Endothelial cell of umbilical vein (primary cell): ENCODE results near the gene PVR. TPM values are rescaled to one million over a fixed set of nuclear protein-coding genes. Genes with fewer than 3 reads are reported as not detected.

Experiments used
- BruUV-seq: library from RNA; stranded (reverse); fragments of 400-500 nt; replicated peaks from 2 replicates; lab custom pipeline; 2021; lab: Mats Ljungman, UMichigan
- CTCF ChIA-PET: fragments of 300-600, 350-600 bp; sonication (Branson Sonifier 250); formaldehyde crosslinking; loops from one replicate; lab custom pipeline; 2021; ENCODE audit warnings: antibody characterized with exemption, inconsistent platforms; lab: Charles Lee
- POLR2A ChIA-PET: fragments of 300-600, 350-600 bp; sonication (Branson Sonifier 250); formaldehyde crosslinking; loops from one replicate; lab custom pipeline; 2021; ENCODE audit warnings: antibody characterized with exemption, inconsistent platforms; lab: Charles Lee
- DNase-seq: peaks from one replicate; pipeline ENCODE4 v3.0.0-alpha.2; 2011; ENCODE audit warnings: low read depth, low spot score
- FAIRE-seq: peaks from 2 replicates; lab custom pipeline; 2011; peaks lifted over from hg19 to GRCh38; lab: Jason Lieb, UNC
- H2AFZ ChIP-seq: 2 replicates; pipeline ENCODE4 v1.6.0; 2012; ENCODE audit warnings: low read depth, low read length, control low read depth, inconsistent platforms
- H3K27ac ChIP-seq: 2 replicates; pipeline ENCODE4 v1.5.1; 2011; ENCODE audit warnings: low read depth, mild to moderate bottlenecking, control low read depth, low read length, moderate library complexity; ENCODE audit not compliant: insufficient read depth
- H3K27me3 ChIP-seq, 2 experiments: 2 replicates each; pipeline versions ENCODE4 v1.6.0 to v1.6.1; 2011; ENCODE audit warnings: low read length in 2 of 2, mixed read lengths in 1 of 2; ENCODE audit not compliant: control insufficient read depth in 2 of 2, insufficient read depth in 2 of 2
- H3K36me3 ChIP-seq, 2 experiments: 2 replicates in 1 of 2; 3 replicates in 1 of 2; pipeline ENCODE4 v1.5.1; 2011; ENCODE audit warnings: low read length in 2 of 2, mild to moderate bottlenecking in 1 of 2, moderate library complexity in 1 of 2; ENCODE audit not compliant: control insufficient read depth in 2 of 2, insufficient read depth in 2 of 2; ENCODE audit errors: extremely low read depth in 1 of 2
- H3K4me1 ChIP-seq: 3 replicates; pipeline ENCODE4 v1.5.1; 2011; ENCODE audit warnings: mild to moderate bottlenecking, low read length; ENCODE audit not compliant: control insufficient read depth, insufficient read depth; ENCODE audit errors: extremely low read depth
- H3K4me2 ChIP-seq: 2 replicates; pipeline ENCODE4 v1.6.1; 2011; ENCODE audit warnings: low read length, control low read depth, mixed read lengths; ENCODE audit not compliant: insufficient read depth
- H3K4me3 ChIP-seq, 3 experiments: fragments of 200-600 bp in 1 of 3; sonication (generic), shearing (Covaris generic) in 1 of 3; replicated peaks in 1 of 3; 2 replicates each; pipeline ENCODE4 v1.5.1; 2011 to 2016; ENCODE audit warnings: control low read depth in 3 of 3, low read length in 3 of 3, mild to moderate bottlenecking in 2 of 3, inconsistent platforms in 1 of 3, low read depth in 1 of 3, moderate library complexity in 1 of 3; ENCODE audit not compliant: insufficient read depth in 1 of 3
- H3K79me2 ChIP-seq: 2 replicates; pipeline ENCODE4 v1.6.0; 2012; ENCODE audit warnings: low read length, inconsistent platforms; ENCODE audit not compliant: control insufficient read depth, insufficient read depth
- H3K9ac ChIP-seq: replicated peaks from 2 replicates; pipeline ENCODE3; 2011; ENCODE audit warnings: low read length, control low read depth; ENCODE audit not compliant: insufficient read depth; ENCODE audit errors: extremely low read depth
- H3K9me1 ChIP-seq: replicated peaks from 3 replicates; pipeline ENCODE4 v1.6.0; 2011; ENCODE audit warnings: mild to moderate bottlenecking, low read length; ENCODE audit not compliant: control insufficient read depth, insufficient read depth; ENCODE audit errors: extremely low read depth
- H3K9me3 ChIP-seq: replicated peaks from 2 replicates; pipeline ENCODE4 v1.5.1; 2012; ENCODE audit warnings: low read length, inconsistent platforms; ENCODE audit not compliant: control insufficient read depth, insufficient read depth
- H4K20me1 ChIP-seq: replicated peaks from 2 replicates; pipeline ENCODE3; 2011; ENCODE audit warnings: mild to moderate bottlenecking, low read length; ENCODE audit not compliant: control insufficient read depth, insufficient read depth; ENCODE audit errors: extremely low read depth
- EZH2 ChIP-seq: IDR thresholded peaks from 2 replicates; pipeline ENCODE4 v1.6.1; 2012; ENCODE audit warnings: borderline replicate concordance, low read depth, mild to moderate bottlenecking, moderate library complexity, low read length, inconsistent platforms; ENCODE audit not compliant: severe bottlenecking
- GATA2 ChIP-seq: IDR thresholded peaks from 2 replicates; pipeline ENCODE4 v1.7.0; 2011; ENCODE audit warnings: low read depth, mild to moderate bottlenecking, moderate library complexity, mixed read lengths, low read length; ENCODE audit not compliant: insufficient read length, insufficient read depth
- JUN ChIP-seq: IDR thresholded peaks from 2 replicates; pipeline ENCODE4 v1.6.1; 2011; ENCODE audit warnings: borderline replicate concordance, low read depth; ENCODE audit not compliant: insufficient read length, insufficient read depth
- MAX ChIP-seq: IDR thresholded peaks from 2 replicates; pipeline ENCODE4 v1.6.1; 2011; ENCODE audit not compliant: insufficient read depth, insufficient read length
- MYC ChIP-seq: IDR thresholded peaks from one replicate; pipeline ENCODE4 v1.6.1; 2011; ENCODE audit warnings: mild to moderate bottlenecking, low read depth, low read length
- POLR2A ChIP-seq: IDR thresholded peaks from 2 replicates; pipeline ENCODE4 v1.6.1; 2012; ENCODE audit warnings: low read depth, mild to moderate bottlenecking, control low read depth, low read length
- POLR2AphosphoS5 ChIP-seq: IDR thresholded peaks from 2 replicates; pipeline ENCODE4 v1.6.1; 2012; ENCODE audit warnings: low read depth, mild to moderate bottlenecking, control low read depth, low read length, moderate library complexity; ENCODE audit not compliant: insufficient read depth
- dilution Hi-C: fragments of 300-500 bp; cut with MboI; formaldehyde crosslinking; loops from one replicate; pipeline ENCODE4 v1.15.0; 2019; ENCODE audit warnings: low sequenced_read_pairs; ENCODE audit not compliant: extremely low pct_ligation_motif_present
- intact Hi-C: fragments of 100-400 bp; cut with micrococcal nuclease; formaldehyde crosslinking; loops from one replicate; pipeline ENCODE4 v1.10.0; 2022
- polyA plus RNA-seq, 4 experiments: library from polyadenylated mRNA; depleted of rRNA in 3 of 4; stranded (reverse) in 3 of 4; unstranded in 1 of 4; fragments of >200 nt; gene quantifications; 2 replicates each; pipeline versions ENCODE4 v1.2.1 to v1.2.3, GENCODE V29; 2011 to 2012; ENCODE audit warnings: missing spikeins in 1 of 4
- total RNA-seq: library from RNA; stranded (reverse); gene quantifications from 2 replicates; pipeline ENCODE4 v1.2.3, GENCODE V29; 2021
- TF ChIP-seq, protein P1 (sequence below), 2 donors: IDR thresholded peaks; 1 replicate in 1 of 2; 2 replicates in 1 of 2; pipeline ENCODE4 v1.5.1; 2011; ENCODE audit warnings: low read length in 2 of 2, mild to moderate bottlenecking in 2 of 2, moderate library complexity in 2 of 2, control low read depth in 1 of 2, inconsistent platforms in 1 of 2, low read depth in 1 of 2; ENCODE audit not compliant: insufficient read depth in 1 of 2; ENCODE audit errors: extremely low read depth in 1 of 2

Gene PVR
- total and polyA plus RNA-seq, 2 donors (not counting 3 experiments of a cell fraction or from before 2014, with no cell fraction given), result 133 to 226 TPM

DNA sequence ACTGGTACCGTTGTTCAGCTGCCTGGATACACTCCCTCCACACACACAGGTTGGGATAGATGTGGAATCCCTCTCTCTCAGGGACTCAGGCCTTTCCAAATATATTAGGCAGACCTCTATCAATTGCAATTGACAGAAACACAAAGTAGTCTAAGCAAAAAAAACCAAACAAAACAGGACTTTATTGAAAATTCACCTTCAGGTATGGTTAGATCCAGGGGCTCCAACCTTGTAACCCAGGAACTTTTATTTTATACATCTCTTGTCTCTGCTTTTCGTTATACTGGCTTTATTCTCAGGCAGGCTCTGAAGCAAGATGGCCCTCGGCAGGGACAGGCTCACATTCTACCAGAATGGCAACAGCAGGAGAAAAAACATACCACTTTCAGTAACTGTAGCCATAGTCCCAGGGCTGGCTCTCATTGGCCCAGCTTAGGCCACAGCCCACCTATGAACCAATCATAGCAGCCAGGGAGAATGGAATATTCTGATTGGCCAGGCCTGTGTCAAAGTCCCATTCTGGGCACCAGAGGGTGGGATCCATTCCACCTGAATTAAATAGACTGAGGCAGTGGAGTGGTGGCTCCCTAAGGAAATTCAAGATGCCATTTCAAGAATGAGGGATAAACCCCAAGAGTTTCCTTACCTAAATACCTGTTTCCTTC is 14.5 kb downstream of the PVR start:
- DNase-seq (peak; percentile 19), FAIRE-seq (peak; percentile 58)
- Histone ChIP-seq H2AFZ (no peak overlapping the region), H3K36me3 (peaks cover 48 to 50% of the 10 kb centered on the region in 2 experiments), H3K79me2 (peaks cover 4% of the 10 kb centered on the region), H3K4me1 (no peaks in the 10 kb centered on the region), H3K9ac (no peak overlapping the region), H4K20me1 (no peaks in the 10 kb centered on the region), H3K4me3 (no peak overlapping the region), H3K27me3 (no peaks in the 10 kb centered on the region), H3K4me2 (no peak overlapping the region), H3K27ac (no peak overlapping the region), H3K9me1 (no peaks in the 10 kb centered on the region), H3K9me3 (no peaks in the 10 kb centered on the region)
- intact Hi-C loops, result no loop called here
- TF ChIP-seq JUN, result no peak
- peak; percentile 5 for TF ChIP-seq POLR2AphosphoS5
- peak; percentile 36 for TF ChIP-seq POLR2A
- ChIA-PET CTCF (interaction anchor here (0.8 to 13.3 kb wide), 9 partner anchors 65 to 188 kb away, joined by 3 to 272 read pairs (median 14); partner anchors contain the start of gene NECTIN2), POLR2A (interaction anchor here (1.7 kb wide), 1 partner anchor 70 kb away, joined by 7 read pairs; no protein-coding TSS in a partner anchor)
- dilution Hi-C loops, result no loop called here
- no TSS peak for BruUV-seq

DNA sequence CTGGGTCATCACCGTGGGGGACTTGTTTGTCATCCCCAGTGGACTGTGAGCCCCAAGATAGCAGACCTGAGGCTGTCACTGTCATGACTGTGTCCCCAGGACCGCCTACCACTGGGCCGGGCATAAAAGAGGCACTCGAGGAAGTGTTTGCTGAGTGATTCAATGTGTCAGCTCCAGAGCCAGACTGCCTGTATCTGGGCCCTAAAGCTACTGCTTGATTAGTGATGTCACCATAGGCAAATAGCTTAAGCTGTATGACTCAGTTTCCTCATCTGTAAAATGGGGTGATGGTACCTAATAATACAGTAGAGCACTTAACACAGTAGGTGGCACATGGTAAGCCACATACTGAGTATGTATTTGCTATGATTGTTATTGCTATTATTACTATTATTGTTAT is 16.4 kb downstream of the PVR start:
- H3K4me3 ChIP-seq, result no peak overlapping the region
- FAIRE-seq (no peak), DNase-seq (no peak)
- H3K36me3 ChIP-seq, result peaks cover 43 to 45% of the 10 kb centered on the region in 2 experiments
- peaks cover 2% of the 10 kb centered on the region for H3K79me2 ChIP-seq
- BruUV-seq, result no TSS peak
- H3K4me1 ChIP-seq, result no peaks in the 10 kb centered on the region
- no peaks in the 10 kb centered on the region for H3K27me3 ChIP-seq
- ChIA-PET CTCF (interaction anchor here (0.9 to 13.3 kb wide), 5 partner anchors 12 to 111 kb away, joined by 3 to 272 read pairs (median 15); no protein-coding TSS in a partner anchor), POLR2A (no interaction called here)
- no peaks in the 10 kb centered on the region for H3K9me3 ChIP-seq
- TF ChIP-seq MYC (no peak), JUN (peak; percentile 15), EZH2 (no peak), MAX (no peak), GATA2 (no peak), POLR2A (peak; percentile 25), POLR2AphosphoS5 (peak; percentile 41)
- TF ChIP-seq, protein P1, sequence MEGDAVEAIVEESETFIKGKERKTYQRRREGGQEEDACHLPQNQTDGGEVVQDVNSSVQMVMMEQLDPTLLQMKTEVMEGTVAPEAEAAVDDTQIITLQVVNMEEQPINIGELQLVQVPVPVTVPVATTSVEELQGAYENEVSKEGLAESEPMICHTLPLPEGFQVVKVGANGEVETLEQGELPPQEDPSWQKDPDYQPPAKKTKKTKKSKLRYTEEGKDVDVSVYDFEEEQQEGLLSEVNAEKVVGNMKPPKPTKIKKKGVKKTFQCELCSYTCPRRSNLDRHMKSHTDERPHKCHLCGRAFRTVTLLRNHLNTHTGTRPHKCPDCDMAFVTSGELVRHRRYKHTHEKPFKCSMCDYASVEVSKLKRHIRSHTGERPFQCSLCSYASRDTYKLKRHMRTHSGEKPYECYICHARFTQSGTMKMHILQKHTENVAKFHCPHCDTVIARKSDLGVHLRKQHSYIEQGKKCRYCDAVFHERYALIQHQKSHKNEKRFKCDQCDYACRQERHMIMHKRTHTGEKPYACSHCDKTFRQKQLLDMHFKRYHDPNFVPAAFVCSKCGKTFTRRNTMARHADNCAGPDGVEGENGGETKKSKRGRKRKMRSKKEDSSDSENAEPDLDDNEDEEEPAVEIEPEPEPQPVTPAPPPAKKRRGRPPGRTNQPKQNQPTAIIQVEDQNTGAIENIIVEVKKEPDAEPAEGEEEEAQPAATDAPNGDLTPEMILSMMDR (IDR thresholded peaks at IDR 0.05; ENCODE audit: extremely low read depth in 1 of 2, insufficient read depth in 1 of 2, low read depth in 1 of 2, low read length in 2 of 2), result no peak
- no peak overlapping the region for H3K9ac ChIP-seq
- H3K9me1 ChIP-seq, result no peaks in the 10 kb centered on the region
- dilution Hi-C loops (no loop called here), intact Hi-C loops (no loop called here)
- H2AFZ ChIP-seq, result no peak overlapping the region
- no peak overlapping the region for H3K4me2 ChIP-seq
- no peak overlapping the region for H3K27ac ChIP-seq
- H4K20me1 ChIP-seq, result no peaks in the 10 kb centered on the region
